NCI-H2196 treated with DMSO at 0.1 percent for 48 hours (cell line): ENCODE data around the gene UBALD1.

Experiments
- DNase-seq: peaks from one replicate; lab custom pipeline; 2025; ENCODE audit not compliant: unreplicated experiment; lab: John Stamatoyannopoulos, UW

Gene UBALD1

GRCh38 chr16:4646773-4647643 lies 32.3 kb upstream of the UBALD1 start:
- no peak for DNase-seq

- DNase-seq = no peak
Measured at GRCh38 chr16:4641895-4642294, 27.2 kb upstream of the UBALD1 start.

DNA sequence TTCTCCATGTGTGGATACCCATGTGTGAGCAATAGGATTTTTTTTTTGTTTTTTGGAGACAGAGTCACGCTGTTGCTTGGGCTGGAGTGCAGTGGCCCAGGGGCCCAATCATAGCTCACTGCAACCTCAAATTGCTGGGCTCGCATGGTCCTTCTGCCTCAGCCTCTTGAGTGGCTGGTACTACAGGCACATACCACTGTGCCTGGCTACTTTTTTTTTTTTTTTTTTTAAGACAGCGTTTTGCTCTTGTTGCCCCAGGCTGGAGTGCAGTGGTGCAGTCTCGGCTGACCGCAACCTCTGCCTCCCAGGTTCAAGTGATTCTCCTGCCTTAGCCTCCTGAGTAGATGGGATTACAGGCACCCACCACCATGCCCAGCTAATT lies 26.6 kb upstream of the UBALD1 start:
- no peak for DNase-seq

DNA sequence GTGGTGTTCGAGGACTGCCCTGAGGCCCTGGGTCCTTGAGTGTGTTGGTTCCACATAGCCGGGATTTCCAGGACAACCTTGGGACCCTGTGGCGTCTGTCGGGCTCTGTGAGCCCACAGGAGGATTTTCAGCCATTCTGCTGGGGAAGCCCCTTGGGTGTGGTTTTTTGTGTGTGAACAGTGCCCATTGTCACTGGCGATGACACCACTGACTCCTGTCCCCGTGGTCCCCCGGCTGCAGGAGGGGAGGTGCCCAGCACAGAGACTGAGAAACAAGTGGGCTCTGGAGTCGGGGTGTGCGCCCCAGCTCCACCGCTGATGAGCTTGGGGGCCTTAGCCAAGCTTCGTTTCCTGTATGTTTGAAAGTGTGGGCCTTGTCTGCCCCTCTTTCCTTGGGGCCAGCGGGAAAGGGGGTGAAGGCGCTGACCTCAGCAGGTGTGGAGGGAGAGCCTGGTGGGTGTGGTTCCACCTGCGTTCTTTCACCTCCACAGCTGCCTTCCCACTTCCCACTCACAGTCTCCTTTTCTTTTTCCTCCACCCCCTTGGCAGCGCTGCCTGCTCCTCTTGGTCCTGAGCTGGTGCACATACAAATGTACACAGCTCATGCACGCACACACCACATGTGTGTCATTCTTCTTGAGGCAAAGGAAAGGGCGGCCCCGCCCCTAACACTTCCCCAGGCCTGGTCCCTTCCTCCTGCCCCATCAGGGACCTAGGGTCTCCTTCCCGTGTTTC lies 26.1 kb upstream of the UBALD1 start:
- no peak for DNase-seq

DNA sequence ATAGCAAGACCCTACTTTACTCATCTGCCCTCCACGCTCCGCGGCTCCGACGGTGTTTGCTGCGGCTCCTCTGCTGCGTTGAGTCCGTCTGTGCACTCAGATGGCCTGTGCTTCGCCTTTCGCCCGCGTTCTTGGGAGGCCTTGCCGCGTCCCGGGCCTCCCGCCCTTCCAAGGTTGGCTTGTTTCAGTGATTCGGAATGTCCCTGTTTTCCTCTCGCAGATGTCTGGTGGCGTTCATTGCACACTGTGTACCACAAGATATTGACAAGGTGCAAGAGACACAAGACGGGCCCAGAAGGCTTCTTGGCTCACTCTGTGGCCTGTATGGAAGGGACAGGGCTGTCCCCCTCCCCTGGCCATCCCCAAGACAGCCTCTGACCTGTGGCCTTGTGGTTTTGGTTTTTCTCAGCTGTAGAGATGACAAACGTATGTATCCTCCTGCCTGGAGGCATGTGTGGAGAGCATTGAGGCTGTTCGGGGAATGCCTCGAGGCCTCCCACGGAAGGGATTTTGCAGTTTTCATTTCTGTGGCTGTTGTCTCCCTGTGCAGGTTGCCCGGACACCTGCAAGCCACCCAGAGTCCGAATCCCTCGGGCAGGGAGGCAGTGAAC lies 25.3 kb upstream of the UBALD1 start:
- no peak for DNase-seq

GRCh38 chr16:4637501-4638166 lies 22.9 kb upstream of the UBALD1 start:
- DNase-seq = no peak

DNA sequence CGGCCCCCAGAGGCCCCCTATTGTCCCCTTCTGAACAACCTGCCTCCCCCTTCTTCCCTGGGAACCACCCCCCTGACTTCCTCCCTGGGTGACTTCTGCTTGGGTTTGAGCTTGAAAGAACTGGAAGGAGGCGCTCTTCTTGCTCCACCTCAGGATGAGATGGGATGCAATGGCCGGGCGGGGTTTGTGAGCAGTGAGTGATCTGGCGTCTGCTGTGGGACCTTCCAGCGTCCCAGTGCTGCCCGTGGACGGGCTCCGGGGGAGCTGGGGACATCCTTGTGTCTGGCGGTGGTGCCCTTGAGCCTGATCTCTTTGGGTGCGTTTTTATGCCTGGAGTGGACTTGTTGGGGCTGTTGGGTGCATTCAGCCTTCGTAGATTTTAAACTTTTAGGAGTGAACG lies 21.5 kb upstream of the UBALD1 start:
- no peak for DNase-seq

- DNase-seq = no peak
Measured at GRCh38 chr16:4634768-4635167, 20.1 kb upstream of the UBALD1 start.

- no peak for DNase-seq
Measured at GRCh38 chr16:4633910-4634635, 19.4 kb upstream of the UBALD1 start.

GRCh38 chr16:4631444-4631843 lies 16.8 kb upstream of the UBALD1 start:
- DNase-seq = no peak

- DNase-seq = no peak
Measured at GRCh38 chr16:4628283-4628682, 13.6 kb upstream of the UBALD1 start.

- DNase-seq = no peak
Measured at GRCh38 chr16:4626396-4626795, 11.7 kb upstream of the UBALD1 start.

DNA sequence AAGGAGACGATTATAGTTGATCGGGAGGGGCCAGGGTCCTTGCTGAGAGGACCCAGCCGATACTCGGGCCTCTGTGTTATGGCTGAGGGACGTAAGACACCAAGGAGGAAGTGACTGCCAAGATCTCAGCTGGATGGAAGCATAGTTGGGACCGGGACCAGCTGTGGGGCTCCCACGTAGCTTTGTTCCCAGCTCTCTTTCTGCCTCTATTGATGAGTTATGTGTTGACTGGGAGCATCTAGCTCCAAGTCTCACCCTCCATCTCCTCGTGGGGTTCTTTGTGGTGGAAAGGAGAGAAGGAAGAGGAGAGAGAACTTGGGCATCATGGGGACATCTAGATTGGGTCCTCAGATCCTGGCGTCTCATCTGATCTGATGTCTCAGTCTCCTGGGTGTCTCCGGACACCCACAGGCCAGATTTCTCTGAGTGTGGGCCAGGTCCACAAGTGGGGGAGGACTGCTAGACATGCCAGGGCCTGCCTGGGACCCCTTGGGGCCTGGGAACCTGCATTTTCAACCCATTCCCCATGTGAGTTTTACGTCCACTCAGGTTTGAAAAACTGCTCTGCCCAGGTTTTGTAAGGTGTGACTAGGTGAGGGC lies 11.0 kb upstream of the UBALD1 start:
- no peak for DNase-seq

DNA sequence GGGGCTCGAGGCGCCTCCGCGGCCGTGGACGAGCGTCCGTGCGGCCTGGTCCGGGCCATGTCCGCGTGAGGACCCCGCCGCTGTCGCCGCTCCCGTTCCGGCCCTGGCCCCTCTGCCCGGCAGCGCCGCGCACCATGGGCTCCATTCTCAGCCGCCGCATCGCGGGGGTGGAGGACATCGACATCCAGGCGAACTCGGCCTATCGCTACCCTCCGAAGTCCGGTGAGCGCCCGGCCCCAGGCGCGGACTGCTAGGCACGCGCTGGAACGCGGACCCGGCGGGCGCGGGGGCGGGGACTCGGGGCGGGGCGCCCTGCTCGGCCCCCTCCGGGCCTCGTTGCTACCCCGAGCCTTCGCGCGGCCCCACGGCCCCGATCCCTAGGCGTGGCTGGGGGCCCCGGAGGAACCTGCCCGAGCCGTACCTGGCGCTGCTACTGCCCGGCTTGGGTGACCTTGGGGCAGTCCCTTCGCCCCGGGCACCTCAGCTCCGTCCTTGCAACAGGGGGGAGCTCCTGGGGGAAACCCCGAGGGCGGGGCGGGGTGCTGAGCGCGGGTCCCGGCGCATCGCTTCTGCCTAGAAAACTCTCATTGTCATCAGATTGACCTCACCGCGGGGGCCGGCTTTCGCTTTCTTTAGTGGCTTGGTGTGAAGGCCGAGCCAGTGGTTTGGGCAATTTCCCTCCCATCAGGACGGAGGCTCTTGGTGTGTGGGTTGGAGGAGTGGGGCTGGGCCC lies 10.3 kb upstream of the UBALD1 start:
- no peak for DNase-seq

DNA sequence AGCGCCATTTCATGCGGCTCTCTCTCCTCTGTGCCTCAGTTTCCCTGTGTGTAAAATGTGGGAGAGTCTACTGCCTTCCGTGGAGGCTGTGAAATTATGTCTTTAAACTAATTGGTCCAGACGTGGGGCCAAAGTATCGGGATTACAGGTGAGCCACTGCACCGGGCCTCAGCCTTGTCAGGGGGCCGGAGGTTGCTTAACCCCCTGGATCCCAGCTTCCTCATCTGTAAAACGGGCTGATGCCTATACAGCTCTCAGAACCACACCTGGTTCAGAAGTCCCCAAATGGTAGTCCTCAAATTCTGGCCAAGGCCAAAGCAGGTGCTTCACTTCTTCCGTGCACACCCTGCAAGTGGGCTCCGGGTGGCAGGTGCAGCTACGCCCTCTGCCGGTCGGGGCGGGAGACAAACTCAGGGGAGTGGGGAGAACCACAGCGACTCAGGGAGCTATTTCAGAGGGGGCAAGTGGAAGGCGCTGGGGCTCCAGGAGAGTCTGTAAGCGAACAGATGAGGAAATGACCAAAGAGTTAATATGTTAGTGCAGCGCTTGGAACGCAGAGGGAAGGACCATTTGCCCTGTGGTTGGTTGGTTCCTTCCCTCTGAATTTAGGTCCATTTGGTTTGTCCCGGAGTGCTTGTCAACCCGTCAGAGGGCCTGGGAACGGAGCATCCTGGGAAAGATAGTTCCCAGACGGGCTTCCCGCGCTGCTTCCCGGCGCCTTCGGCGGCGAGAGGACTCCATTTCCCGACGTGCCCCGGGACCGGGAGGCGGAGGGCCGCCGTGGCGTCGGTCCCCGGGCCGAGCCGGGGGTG lies 9.5 kb upstream of the UBALD1 start, which contains the start of gene MGRN1:
MGRN1 (plus strand) TSS at position 812 of the 812 bp plus-strand sequence. CDS start 135 bp downstream, outside the sequence.
- peak; percentile 93 for DNase-seq

DNA sequence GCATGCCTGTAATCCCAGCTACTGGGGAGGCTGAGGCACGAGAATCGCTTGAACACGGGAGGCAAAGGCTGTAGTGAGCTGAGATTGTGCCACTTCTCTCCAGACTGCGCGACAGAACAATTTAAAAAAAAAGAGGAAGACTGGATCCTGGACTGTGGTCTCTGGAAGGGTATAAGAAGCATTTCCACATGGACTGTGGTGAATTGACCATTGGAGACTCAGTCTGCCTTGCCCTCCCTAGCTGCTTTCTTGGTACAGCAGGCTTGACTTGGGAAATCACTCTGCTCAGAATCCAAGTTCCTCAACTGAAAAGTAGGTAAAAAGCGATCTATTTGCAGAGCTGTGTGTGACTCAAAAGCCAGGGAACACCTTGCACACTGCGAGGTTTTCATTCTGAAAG lies 8.9 kb upstream of the UBALD1 start:
- DNase-seq = no peak

DNA sequence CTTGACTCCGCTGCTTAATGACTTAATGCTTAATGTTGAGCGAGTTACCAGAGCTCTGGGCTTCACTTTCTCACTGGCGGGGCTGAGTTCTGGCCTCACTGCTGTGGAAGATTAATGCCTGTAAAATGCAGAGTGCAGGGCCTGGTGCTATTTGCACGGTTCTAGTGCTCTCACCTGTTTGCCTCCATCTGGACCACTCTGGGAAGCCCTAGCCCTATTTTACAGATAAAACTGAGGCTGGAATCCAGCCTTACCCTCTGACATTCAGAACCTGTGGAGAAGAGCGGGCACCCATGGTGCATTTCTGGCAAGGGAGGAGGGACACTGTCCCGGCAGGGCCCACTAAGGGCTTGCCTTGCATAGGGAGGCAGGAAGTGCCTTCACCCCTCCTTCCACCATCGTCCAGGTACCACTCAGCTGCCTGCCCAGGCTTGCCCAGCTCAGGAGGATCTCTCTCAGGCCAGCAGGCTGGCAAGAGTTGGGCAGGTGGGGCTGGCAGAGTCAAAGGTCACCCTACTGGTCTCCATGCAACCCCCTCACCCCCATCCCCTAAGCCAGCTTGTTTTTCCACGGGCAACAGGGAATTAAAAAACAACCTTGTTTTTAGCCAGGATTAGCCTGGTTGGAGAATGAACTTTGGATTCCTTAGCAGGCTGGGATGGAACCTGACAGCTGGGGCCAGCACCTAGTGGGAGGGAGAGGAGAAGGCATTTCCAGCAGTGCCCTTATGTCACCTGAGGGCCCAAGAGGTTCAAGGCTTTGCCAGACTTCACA lies 4.1 kb upstream of the UBALD1 start:
- DNase-seq = peak; percentile 24

DNA sequence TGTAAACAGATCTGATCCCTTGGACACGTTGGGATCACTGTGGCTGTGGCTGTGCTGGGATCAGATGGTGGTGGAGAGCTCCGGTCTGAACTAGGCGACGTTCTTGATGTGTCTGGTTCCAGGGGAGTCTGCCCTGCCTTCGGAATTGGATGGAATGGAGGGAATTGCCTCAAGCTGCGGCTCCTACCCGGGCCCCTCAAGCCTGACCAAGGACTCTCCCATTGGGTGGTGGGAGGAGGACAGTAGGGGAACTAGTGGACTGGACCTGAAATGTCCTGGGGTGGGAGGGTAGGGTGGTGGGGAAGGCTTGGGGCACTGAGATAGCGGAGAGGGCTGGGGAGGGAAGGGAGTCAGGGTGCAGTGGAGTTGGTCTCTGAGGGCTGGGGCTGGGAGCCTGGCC lies 3.2 kb upstream of the UBALD1 start:
- no peak for DNase-seq
